Prostate gland (tissue), 2 donors: ENCODE results near the gene LAMA1.

ENCODE experiments used
- CTCF ChIP-seq, 4 experiments: fragments of 200-600 bp in 2 of 4; fragments of 450-650 bp in 2 of 4; sonication (generic) in 2 of 4; IDR thresholded peaks; 1 replicate in 3 of 4; 2 replicates in 1 of 4; pipeline ENCODE4 v1.5.1; 2016 to 2019; ENCODE audit warnings: antibody characterized with exemption in 4 of 4, mild to moderate bottlenecking in 2 of 4, moderate library complexity in 2 of 4
- POLR2AphosphoS5 ChIP-seq: sonication (generic); formaldehyde crosslinking; IDR thresholded peaks from one replicate; pipeline ENCODE4 v1.6.1; 2017; ENCODE audit warnings: antibody characterized with exemption

- TF ChIP-seq CTCF (IDR thresholded peaks at IDR 0.05) (no peak), POLR2AphosphoS5 (no peak)
Observed at GRCh38 chr18:7122376-7122775, 4.8 kb upstream of the LAMA1 start.
